HL-60/S4 treated with retinoic acid at 250 ng/mL for 4 days and 3 days (cell line): ENCODE results near the gene TMEM95.
"Not testable (repeated sequence)": the region's sequence is repeated elsewhere in the genome, so short reads cannot be mapped to it uniquely, and the experiment has no call there.

ENCODE experiments used
- in situ Hi-C: fragments of 300-500 bp; cut with MboI; formaldehyde crosslinking; loops from 2 replicates; pipeline ENCODE4 v1.7.0; 2022; ENCODE audit warnings: low sequenced_read_pairs

TMEM95 gene

DNA sequence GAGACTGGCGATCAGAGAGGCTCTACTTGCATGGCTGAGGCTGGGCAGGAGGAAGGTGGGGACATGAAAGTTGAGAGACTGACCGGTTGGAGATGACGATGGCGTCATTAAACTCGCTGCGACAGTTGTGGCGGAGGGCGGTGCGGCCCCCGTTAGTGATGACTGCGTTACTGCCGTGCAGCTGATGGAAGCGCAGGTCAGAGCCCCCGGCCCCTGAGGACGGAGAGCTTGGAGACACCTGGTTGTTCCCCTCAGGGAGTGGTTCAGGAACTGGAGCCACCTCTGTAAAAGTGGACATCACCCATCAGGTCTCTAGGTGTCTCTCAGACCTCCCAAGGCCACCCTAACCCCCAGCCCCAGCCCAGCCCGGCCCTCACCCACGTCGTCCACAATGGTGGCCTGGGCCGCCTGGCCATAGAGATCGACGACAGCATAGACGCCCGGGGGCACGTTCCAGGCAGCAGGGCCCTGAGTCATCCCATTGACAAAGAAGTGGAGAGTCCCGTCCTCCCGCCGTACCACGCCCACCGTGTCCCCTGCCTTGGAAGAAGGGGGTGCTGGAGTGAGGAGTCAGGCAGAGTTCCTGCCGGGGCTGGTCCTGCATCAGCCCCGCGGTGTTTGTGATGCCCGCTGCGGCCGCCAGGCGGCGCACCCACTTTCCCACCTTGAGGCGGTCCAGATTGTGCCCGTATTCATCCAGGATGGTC, 31.1 kb upstream of the TMEM95 start:
- in situ Hi-C loops, result no loop called here

DNA sequence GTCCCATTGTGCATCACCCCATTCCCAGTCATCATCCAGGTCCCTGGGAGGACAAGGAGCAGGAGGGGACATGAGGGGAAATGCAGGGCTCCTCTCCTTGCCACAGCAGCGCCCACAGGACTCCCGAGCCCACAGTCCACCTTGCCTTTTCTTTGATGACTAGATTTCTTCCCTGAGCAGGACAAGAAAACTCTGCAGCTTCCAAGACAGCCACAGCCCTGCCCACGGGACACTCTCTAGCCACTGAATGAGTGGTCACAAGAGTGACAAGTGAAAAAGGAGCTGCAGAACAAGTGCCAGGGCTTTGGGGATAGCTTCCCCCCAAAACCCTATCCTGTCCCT, 30.5 kb upstream of the TMEM95 start:
- in situ Hi-C loops, result no loop called here

DNA sequence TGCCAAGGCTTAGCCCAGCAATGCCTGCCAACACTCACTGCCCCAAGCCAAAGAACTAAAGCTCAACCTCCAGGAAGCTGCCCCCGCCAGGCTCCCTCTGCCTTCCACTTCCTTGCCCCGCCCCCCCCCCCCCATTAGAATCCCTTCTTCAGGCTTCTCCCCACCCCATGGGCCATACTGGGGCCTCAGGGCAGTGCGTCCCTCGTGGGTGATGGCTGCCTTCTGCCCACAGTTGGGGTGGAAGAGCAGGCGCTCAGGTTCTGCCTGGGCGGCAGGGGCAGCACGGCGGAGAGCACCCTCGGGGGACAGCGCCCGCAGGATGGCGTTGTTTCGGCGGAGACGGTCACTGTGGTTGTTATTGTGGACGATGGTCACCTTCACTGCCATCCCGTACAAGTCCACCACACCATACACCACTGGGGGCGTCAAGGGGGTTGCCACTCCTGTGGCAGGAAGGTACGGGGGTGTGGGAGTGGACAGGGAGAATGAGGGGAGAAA, 29.9 kb upstream of the TMEM95 start:
- in situ Hi-C loops, result no loop called here

DNA sequence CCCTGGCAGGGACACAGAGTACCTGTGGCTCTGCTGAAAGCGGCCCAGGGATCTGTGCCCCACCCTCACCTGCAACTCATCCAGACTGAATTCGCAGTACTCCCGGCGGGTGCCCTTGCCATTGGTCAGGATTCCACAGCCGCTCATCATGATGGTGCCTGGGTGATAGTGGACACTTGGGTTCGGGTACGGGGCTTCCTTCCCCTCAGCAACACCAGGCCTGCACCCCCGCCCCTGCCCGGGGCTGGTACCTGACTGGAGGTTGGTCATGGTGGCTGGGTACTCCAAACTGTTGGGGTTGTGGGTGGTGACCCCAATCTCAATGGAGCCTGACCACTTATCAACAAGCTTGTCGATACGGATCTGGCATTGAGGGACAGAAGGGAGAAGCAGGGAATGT, 28.8 kb upstream of the TMEM95 start:
- in situ Hi-C loops, result no loop called here

DNA sequence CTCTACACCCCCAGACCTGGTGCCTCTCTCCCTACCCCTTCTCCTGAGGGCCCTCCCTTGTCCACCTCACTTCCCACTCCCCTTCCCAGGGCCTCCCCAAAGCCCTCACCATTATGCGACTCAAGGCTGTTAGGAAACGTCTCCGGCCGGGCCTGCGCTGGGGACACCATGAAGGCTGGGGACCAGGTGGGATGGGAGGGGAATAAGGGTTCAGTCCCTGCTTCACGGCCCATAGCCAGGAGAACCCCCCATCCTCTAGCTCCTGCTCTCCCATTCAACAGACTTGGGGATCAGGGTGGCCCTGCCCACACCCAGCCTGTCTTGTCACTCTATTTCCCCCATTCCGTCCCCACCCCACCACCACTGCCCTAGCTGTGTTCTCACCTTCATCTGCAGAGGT, 27.9 kb upstream of the TMEM95 start:
- in situ Hi-C loops, result no loop called here

DNA sequence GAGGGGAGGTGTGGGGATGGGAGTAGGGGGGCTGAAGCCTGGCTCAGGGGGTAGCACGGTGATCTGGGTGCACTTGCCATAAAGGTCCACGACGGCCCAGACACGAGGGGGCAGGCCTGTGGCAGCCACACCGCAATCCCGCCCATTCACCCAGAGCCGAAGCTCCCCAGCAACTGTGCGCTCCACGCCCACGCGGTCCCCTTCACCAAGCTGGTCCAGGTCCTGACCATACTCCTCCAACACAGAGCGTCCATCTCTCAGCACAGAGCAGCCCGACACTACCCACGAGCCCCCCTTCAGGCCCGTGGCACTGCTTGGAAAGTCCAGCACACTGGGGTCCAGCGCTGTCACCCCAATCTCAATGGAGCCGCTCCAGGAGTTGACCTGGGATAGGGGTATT, 27.5 kb upstream of the TMEM95 start:
- in situ Hi-C loops, result no loop called here

DNA sequence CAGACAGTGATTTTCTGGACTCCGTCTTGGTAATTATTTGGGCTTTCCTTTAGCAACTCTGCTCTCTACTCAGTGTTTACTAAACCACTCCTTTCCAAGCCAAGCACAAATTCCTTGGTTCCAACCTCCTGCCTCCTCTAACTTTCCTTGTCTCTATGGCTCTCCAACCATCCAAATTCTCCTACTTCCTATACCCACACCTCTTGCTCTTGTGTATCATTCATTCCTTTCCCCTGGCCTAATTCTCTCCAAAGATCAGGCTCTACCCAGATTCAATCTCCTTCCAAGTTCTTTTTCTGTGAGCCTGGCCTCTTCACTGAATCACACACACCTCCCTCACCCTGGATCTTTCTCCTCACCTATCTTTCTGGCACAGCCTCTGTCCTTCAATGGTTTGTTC, 26.9 kb upstream of the TMEM95 start:
- in situ Hi-C loops, result no loop called here

DNA sequence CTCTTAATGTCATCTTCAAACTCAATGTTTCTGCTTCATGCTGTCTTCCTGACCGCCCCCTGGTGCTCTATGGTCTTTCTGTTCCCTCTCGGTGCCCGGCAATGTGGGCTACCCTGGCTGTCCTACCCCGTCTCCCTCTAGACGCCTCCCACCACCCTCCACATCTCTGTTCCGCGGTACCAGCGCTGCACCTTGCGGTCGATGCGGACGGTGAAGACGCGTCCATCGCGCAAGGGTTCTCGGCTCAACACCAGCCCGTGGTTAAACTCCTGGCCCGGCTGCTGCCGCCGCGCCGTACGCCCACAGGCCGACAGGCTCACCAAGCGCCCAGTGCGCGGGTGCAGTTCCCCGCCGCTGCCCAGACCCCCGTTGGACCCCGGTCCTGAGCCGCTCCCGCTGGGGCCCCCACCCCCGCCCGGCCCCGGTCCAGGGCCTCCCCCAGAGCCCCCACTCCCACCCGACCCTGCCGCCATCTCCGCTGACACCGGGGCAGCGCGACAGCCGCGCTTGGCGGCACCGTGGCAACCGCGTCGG, 26.0 kb upstream of the TMEM95 start, which contains the start of gene NEURL4:
NEURL4 (minus strand) TSS at position 496 of the 534 bp plus-strand sequence; CDS start at position 473, 23 bp downstream.
- in situ Hi-C loops, result no loop called here

DNA sequence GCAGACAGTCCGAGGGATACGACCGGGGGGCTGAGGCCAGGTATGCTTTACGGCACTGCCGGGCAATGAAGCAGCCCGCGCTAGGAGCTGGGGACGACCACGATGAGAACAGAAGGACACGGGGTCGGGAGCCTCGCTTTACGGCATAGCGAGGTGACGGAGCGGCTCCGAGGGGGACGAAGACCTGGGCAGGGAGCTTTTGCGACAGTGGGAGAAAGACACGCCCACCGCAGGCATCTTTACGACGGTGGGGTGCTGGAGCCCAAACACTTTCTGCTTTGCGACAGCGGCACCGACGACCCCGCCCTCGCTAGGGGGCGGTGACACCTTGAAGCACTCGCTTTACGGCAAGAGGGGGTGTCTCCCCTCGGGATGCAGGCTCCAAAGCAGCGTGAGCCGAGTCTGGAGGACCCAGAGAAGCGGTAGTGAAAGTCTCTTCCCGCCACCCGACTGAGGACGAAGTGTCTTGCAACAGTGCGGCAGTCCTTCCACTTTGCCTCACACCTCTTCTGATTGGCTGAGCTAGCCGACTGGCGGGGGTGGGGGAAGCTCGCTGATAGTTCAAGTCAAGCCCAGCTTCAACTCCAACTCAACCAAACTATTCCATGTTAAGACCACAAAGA, 25.5 kb upstream of the TMEM95 start:
- in situ Hi-C loops, result no loop called here

DNA sequence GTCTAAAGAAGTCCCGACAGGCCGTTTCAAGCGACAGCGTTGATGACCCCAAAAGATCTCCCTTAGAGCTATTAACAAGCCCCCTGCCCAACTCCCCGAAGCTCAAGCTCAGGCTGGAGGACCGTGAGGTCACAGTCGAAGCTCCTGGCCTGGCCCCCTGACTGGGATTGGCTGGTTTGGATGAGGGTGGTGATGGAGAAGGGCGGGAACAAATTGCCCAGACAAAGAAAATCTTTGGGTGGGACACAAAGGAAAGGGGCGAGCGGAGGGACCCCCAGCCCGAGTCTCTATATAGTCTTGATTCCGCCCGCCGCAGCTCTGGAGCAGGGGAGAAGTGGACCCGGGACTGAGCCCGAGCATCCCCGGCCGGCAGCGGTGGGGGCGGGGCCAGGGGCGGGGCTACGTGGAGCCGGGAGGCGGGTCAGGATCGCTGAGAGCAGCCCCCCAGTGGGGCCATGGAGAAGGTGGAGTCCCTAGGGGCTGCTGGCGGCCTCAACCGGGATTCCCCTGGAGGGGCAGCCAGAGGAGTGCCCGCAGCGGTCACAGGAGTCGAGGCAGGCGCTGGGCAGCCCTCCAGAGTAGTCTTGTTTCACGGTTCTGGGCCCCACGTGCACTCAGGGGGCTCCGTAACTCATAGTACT, 24.8 kb upstream of the TMEM95 start:
- in situ Hi-C loops, result no loop called here

DNA sequence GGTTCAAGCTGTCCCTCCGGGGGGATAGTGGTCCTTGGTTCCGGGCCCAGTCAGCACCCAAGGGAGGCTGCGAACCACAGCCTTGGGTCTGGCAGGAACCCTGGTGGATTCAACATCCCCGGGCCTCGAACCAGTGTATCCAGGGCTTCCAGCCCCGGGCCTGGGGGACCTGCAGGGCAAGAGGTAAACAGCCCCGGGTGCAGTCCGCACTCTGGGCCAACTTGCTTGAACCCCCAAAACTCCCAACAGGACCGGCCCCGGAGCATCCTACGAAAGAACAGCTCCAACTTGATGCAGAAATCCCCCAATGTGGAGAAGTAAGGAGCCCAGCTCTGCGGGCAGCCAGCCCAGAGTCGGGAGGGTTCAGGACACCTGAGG, 24.3 kb upstream of the TMEM95 start:
- in situ Hi-C loops, result no loop called here

DNA sequence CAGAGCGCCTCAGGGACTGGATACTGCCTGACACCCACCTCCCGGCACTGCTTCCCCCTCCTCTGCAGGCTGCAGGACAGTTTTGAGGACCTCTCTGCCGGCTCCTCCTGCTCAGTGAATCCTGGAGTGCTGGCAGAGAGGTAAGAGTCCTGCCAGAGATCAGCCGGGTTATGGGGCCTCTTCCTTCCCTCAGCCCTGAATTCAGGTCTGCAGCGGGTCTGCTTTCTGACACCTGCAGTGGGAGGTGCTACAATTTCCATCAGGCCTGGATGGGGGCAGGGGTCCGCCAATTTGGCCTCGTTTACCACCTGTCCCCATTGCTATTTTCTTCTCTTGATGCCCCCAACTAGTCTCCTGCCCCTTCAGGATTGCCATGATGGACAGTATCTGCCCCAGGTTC, 22.8 kb upstream of the TMEM95 start:
- in situ Hi-C loops, result no loop called here

DNA sequence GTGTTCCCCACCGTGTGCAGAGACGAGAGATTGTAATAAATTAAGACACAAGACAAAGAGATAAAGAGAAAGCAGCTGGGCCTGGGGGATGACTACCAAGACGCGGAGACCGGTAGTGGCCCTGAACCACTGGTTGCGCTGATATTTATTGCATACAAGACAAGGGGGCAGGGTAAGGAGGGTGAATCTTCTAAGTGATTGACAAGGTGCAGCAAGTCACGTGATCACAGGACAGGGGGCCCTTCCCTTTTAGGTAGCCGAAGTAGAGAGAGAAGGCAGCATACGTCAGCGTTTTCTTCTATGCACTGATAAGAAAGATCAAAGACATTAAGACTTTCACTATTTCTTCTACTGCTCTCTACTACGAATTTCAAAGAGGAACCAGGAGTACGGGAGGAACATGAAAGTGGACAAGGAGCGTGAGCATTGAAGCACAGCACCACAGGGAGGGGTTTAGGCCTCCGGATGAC, 22.3 kb upstream of the TMEM95 start:
- in situ Hi-C loops, result not testable (repeated sequence)

DNA sequence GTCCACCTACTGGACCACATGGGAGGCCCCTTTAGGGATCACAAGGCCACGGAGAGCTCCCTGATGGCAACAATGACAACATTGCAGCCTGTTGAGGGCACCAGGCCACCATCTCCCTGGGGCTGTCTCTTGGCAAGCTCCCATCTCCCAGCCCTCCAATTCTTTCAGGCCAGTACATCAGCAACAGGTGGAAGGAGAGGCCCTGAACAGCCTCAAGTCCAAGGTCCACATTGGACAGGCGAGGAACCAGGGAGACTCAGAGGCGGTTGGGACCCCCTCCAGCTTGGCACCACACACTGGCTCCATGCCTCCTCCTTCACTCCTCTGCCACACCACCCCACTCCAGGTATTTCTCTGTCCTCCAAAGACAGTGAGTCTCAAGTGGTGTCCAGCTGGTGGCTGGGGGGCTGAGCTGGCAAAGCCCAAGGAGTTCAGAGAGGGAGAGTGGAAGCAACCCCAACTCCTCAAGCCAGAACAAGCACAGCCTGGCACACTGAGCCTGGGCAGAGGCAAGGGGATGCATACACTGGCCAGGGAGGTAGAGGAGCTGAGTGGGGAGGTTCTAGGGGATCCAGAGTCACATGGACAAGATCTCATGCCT, 19.9 kb upstream of the TMEM95 start:
- in situ Hi-C loops, result no loop called here

DNA sequence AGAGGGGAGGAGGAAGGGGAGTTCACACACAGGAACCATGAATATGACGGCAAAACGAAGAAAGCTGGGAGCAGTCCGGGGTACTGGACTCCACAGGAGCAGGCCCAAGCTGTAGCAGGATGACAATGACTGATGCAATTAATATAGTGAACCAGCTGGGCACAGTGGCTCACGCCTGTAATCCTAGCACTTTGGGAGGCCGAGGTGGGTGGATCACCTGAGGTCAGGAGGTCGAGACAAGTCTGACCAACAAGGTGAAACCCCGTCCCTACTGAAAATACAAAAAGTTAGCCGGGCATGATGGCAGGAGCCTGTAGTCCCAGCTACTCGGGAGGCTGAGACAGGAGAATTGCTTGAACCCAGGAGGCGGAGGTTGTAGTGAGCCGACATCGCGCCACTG, 19.2 kb upstream of the TMEM95 start:
- in situ Hi-C loops, result not testable (repeated sequence)

DNA sequence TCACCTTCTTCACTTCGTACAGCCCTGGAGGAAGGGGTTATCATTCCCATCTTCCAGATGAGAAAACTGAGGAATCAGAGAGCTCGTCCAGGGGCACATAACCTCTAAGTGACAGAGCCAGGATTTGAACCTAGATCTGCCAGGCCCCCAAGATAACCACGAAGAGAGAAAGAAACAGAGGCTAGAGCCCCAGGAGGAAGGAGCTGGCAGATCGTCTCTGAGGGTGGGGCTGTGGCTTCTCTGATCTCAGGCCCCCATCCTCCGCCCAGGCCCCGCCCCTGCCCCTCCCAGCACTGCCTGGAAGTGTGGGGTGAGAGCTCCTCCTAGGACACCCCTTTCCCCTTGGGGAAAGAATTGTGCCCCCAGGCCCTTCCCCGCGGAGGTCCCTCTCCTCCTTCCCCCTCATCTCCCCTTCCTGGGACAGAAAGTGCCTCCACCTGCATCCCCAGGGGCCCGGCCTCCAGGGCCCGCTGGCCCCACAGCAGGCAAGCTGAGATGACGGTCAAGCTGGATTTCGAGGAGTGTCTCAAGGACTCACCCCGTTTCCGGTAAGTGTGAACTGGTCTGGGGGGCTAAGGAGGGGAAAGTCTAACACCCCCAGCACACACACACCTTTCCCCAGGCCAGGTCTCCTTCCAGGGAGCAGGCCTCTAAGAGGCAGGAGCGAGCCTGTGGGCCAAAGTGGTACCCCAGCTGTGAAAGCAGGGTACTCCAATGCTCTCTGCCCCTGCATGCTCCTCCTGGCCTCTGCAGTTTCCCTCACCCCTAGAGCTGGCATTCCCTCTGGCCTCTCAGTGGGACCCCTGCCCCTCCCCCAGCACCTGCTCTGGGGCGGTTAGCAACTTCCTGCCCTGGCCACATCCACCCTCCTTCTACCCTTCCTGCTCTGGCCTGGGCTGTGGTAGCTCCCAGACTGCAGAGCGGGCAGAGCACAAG, 18.4 kb upstream of the TMEM95 start, which contains the start of gene ACAP1:
ACAP1 (plus strand) TSS at position 290 of the 936 bp plus-strand sequence; CDS start at position 496, 206 bp downstream.
- in situ Hi-C loops, result no loop called here

DNA sequence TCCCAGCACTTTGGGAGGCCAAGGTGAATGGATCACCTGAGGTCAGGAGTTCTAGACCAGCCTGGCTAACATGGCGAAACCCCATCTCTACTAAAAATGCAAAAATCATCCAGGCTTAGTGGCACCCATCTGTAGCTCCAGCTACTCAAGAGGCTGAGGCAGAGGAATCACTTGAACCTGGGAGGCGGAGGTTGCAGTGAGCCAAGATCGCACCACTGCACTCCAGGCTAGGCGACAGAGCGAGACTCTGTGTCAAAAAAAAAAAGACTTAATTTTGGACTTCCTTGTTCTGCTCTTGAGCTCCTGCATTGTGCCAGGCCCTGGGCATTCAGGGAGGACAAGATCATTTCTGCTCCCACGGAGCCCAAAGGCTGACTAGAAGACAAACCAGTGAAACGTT, 17.4 kb upstream of the TMEM95 start:
- in situ Hi-C loops, result not testable (repeated sequence)

DNA sequence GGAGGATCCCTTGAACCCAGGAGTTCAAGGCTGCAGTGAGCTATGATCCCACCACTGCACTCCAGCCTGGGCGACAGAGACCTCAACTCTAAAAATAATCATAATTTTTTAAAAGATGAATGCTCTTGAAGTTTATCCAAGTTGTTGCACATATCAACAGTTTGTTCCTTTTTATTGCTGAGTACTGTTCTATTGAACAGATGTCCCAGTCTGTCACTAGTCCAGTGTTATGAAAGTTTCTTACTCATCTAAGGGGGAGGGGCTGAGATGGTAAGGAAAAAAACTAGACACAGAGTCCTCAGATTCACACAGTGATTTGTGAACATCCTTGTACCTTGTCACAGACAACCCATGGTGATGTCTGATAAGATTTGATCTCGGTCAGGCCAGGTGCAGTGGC, 14.8 kb upstream of the TMEM95 start:
- in situ Hi-C loops, result no loop called here

DNA sequence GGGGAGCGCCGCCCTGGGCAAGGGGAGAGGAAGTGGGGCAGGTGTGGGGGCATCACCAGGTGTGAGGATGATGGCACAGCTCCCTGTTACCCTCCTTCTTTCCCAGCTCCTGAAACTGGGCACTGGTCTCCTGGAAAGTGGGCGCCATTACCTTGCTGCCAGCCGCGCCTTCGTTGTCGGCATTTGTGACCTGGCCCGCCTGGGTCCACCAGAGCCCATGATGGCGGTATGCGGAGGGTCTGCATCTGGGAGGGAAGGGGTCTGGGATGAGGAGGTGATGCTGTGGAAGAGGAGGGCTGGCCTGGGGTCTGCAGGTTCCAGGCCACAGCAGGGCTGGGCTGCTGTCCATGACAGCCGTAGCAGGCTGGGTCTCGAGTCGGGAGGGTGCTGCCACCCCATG, 13.1 kb upstream of the TMEM95 start:
- in situ Hi-C loops, result no loop called here

DNA sequence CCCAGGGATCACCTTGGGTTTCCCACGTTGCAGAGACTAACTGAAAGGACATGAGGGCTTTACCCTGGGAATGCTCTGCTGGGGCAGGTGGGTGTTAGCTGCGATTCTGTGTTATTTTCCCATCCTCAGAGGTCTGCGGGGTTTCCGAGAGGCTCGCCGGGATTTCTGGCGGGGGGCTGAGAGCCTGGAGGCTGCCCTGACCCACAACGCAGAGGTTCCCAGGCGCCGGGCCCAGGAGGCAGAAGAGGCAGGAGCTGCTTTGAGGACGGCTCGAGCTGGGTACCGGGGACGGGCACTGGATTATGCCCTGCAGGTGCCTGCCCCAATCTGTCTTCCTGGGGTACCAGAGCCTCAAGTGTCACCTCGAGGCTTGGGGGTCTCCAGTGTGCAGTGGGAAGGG, 11.7 kb upstream of the TMEM95 start:
- in situ Hi-C loops, result no loop called here
